Smooth muscle cell (in vitro differentiated cells): ENCODE measurements around the gene CCL16. TPM values are rescaled to one million over a fixed set of nuclear protein-coding genes. Genes with fewer than 3 reads are reported as not detected.
A peak's percentile ranks its signal among the peaks of the same experiment; 100 is the strongest.
"Not testable (repeated sequence)": the region's sequence is repeated elsewhere in the genome, so short reads cannot be mapped to it uniquely, and the experiment has no call there.

Experiments used
- DNase-seq: peaks from one replicate; lab custom pipeline; 2025; ENCODE audit not compliant: unreplicated experiment; lab: John Stamatoyannopoulos, UW
- H2AFZ ChIP-seq: fragments of 200-600 bp; sonication (generic); 2 replicates; pipeline ENCODE4 v1.6.0; 2016; ENCODE audit warnings: antibody characterized with exemption, low read depth, mild to moderate bottlenecking
- H3F3A ChIP-seq: fragments of 200-600 bp; sonication (generic); 2 replicates; pipeline ENCODE4 v1.6.0; 2017; ENCODE audit warnings: antibody characterized with exemption, low read depth
- H3K27ac ChIP-seq: fragments of 200-600 bp; sonication (generic); 2 replicates; pipeline ENCODE4 v1.5.1; 2016; ENCODE audit warnings: low read depth, mild to moderate bottlenecking
- H3K27me3 ChIP-seq: fragments of 200-600 bp; sonication (generic); 2 replicates; pipeline ENCODE4 v1.6.1; 2016; ENCODE audit warnings: low read depth, mild to moderate bottlenecking
- H3K36me3 ChIP-seq: fragments of 200-600 bp; sonication (generic); 2 replicates; pipeline ENCODE4 v1.5.1; 2016; ENCODE audit warnings: low read depth
- H3K4me1 ChIP-seq: fragments of 200-600 bp; sonication (generic); 2 replicates; pipeline ENCODE4 v1.5.1; 2016; ENCODE audit warnings: low read depth
- H3K4me2 ChIP-seq: fragments of 200-600 bp; sonication (generic); 2 replicates; pipeline ENCODE4 v1.6.0; 2016; ENCODE audit warnings: mild to moderate bottlenecking
- H3K4me3 ChIP-seq: fragments of 200-600 bp; sonication (generic); 2 replicates; pipeline ENCODE4 v1.5.1; 2016; ENCODE audit warnings: mild to moderate bottlenecking
- H3K79me2 ChIP-seq: fragments of 200-600 bp; sonication (generic); 2 replicates; pipeline ENCODE4 v1.6.0; 2016; ENCODE audit warnings: low read depth, mild to moderate bottlenecking
- H3K9ac ChIP-seq: fragments of 200-600 bp; sonication (generic); 2 replicates; pipeline ENCODE4 v1.6.0; 2016; ENCODE audit warnings: low read depth
- H3K9me3 ChIP-seq: fragments of 200-600 bp; sonication (generic); replicated peaks from 2 replicates; pipeline ENCODE4 v1.5.1; 2016; ENCODE audit warnings: low read depth
- H4K20me1 ChIP-seq: fragments of 200-600 bp; sonication (generic); 2 replicates; pipeline ENCODE4 v1.6.0; 2016; ENCODE audit warnings: low read depth
- WGBS: methylation state at CpG from one replicate; pipeline ENCODE4 v1.1.7; 2016; ENCODE audit warnings: low lambda C conversion rate; 5-methylcytosine and 5-hydroxymethylcytosine counted together
- polyA plus RNA-seq: library from polyadenylated mRNA; unstranded; fragments of >200 nt; fragmentation: Nextera tagmentation; extraction: Ambion mirVana; gene quantifications from 2 replicates; pipeline ENCODE4 v1.2.1, GENCODE V29; 2016
- total RNA-seq: library from RNA; depleted of rRNA; stranded (reverse); fragments of >200 nt; gene quantifications from 2 replicates; pipeline ENCODE4 v1.2.3, GENCODE V29; 2014
- TF ChIP-seq, protein P1 (sequence below): fragments of 200-600 bp; sonication (generic); IDR thresholded peaks from 2 replicates; pipeline ENCODE4 v1.5.1; 2017; ENCODE audit warnings: borderline replicate concordance, mild to moderate bottlenecking, antibody characterized with exemption; ENCODE audit not compliant: insufficient read depth, poor library complexity, severe bottlenecking

Gene CCL16
- total and polyA plus RNA-seq, 2 experiments from 2014 or later: not detected

DNA sequence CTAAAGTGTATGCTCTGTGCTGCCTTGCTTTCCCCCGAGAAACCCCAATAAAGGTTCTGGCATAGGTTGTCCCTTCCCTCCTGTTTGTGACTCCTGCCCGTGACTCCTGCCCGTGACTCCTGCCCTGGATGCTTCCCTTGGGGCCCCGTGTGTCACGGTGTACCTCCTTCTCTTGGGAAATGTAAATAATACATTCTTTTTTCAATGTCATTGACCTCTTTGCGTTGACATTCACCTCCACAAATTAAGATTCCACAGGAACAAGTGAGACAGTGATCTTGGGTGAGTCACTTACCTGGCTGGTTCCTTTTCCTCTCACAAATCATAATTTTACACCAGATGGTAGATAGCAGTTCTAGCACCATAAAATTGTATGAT is 19.4 kb upstream of the CCL16 start:
- WGBS: 89% methylated on average over 6 of the region's 6 CpGs

GRCh38 chr17:35998756-35999155 is 17.5 kb upstream of the CCL16 start:
- no peak for DNase-seq
- TF ChIP-seq, protein P1, sequence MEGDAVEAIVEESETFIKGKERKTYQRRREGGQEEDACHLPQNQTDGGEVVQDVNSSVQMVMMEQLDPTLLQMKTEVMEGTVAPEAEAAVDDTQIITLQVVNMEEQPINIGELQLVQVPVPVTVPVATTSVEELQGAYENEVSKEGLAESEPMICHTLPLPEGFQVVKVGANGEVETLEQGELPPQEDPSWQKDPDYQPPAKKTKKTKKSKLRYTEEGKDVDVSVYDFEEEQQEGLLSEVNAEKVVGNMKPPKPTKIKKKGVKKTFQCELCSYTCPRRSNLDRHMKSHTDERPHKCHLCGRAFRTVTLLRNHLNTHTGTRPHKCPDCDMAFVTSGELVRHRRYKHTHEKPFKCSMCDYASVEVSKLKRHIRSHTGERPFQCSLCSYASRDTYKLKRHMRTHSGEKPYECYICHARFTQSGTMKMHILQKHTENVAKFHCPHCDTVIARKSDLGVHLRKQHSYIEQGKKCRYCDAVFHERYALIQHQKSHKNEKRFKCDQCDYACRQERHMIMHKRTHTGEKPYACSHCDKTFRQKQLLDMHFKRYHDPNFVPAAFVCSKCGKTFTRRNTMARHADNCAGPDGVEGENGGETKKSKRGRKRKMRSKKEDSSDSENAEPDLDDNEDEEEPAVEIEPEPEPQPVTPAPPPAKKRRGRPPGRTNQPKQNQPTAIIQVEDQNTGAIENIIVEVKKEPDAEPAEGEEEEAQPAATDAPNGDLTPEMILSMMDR: no peak
- no peaks in the 10 kb centered on the region for H3K4me1 ChIP-seq
- no peak overlapping the region for H2AFZ ChIP-seq
- H3K9ac ChIP-seq: no peak overlapping the region
- no peak overlapping the region for H3K4me2 ChIP-seq
- H3K79me2 ChIP-seq: no peaks in the 10 kb centered on the region
- no peaks in the 10 kb centered on the region for H3K9me3 ChIP-seq
- no peaks in the 10 kb centered on the region for H4K20me1 ChIP-seq
- H3K4me3 ChIP-seq: no peak overlapping the region
- 96% methylated on average over 1 of the region's 1 CpG for WGBS
- no peaks in the 10 kb centered on the region for H3K36me3 ChIP-seq
- peaks cover 13% of the 10 kb centered on the region for H3K27me3 ChIP-seq
- no peaks in the 10 kb centered on the region for H3F3A ChIP-seq
- no peak overlapping the region for H3K27ac ChIP-seq

More for the DNA sequence above, 19.4 kb upstream of the CCL16 start:
- H3K27ac ChIP-seq: no peak overlapping the region
- peak overlapping the region; percentile 25 for H3K4me3 ChIP-seq
- H3K4me1 ChIP-seq: no peaks in the 10 kb centered on the region
- H3K9me3 ChIP-seq: no peaks in the 10 kb centered on the region
- peaks cover 13% of the 10 kb centered on the region for H3K27me3 ChIP-seq
- no peak overlapping the region for H3K9ac ChIP-seq
- H3K36me3 ChIP-seq: no peaks in the 10 kb centered on the region
- H2AFZ ChIP-seq: no peak overlapping the region
- no peaks in the 10 kb centered on the region for H3K79me2 ChIP-seq
- DNase-seq: no peak
- H3K4me2 ChIP-seq: no peak overlapping the region
- H4K20me1 ChIP-seq: no peaks in the 10 kb centered on the region
- no peaks in the 10 kb centered on the region for H3F3A ChIP-seq
- TF ChIP-seq, protein P1: no peak

DNA sequence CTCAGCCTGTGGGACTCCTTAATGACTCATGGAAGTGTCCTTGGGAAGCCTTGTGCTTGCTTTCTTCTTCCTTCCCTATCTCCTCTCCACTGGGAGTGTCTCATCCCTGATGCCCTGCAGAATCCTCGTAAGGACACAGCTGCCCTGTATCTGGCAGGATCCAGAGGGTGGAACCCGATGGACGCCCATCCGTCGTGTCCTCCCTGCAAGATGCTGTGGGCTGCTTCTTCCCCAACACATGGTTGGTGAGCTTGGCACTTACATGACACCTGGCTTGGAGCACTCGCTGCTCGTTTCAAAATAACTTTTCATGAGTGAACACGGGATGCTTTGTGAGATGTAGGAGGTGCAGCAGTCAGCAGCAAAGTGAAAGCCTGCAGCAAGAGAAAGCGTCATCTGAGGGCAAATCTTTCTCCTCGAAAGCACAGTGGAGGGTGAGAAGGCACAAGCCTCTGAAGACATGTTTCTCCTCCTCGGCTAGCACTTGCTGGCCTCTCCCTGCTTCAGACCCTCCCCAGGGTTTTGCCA is 16.8 kb upstream of the CCL16 start:
- H3K4me1 ChIP-seq: no peaks in the 10 kb centered on the region
- no peaks in the 10 kb centered on the region for H3K36me3 ChIP-seq
- H3F3A ChIP-seq: no peaks in the 10 kb centered on the region
- no peak overlapping the region for H3K9ac ChIP-seq
- 88% methylated on average over 11 of the region's 11 CpGs for WGBS
- no peak overlapping the region for H3K4me2 ChIP-seq
- H3K27me3 ChIP-seq: peaks cover 13% of the 10 kb centered on the region
- no peaks in the 10 kb centered on the region for H3K79me2 ChIP-seq
- TF ChIP-seq, protein P1: no peak
- H3K27ac ChIP-seq: no peak overlapping the region
- H3K9me3 ChIP-seq: no peaks in the 10 kb centered on the region
- H4K20me1 ChIP-seq: no peaks in the 10 kb centered on the region
- H2AFZ ChIP-seq: no peak overlapping the region
- DNase-seq: no peak
- H3K4me3 ChIP-seq: no peak overlapping the region

DNA sequence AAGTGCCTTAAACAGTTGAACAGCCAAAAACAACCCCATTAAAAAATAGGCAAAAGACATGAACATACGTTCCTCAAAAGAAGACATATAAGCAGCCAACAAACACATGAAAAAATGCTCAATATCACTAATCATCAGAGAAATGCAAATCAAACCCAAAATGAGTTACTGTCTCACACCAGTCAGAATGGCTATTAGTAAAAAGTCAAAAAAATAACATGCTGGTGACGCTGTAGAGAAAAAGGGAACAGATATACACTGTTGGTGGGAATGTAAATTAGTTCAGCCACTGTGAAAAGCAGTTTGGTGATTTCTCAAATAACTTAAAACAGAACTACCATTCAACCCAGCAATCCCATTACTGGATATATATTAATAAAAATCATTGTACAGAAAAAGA is 14.0 kb upstream of the CCL16 start:
- not testable (repeated sequence) for H3K4me2 ChIP-seq, H2AFZ ChIP-seq, H3K36me3 ChIP-seq, H3K27ac ChIP-seq, H3K79me2 ChIP-seq, H3K9me3 ChIP-seq, H3K9ac ChIP-seq, H3F3A ChIP-seq, H3K4me3 ChIP-seq, H3K4me1 ChIP-seq, DNase-seq, H4K20me1 ChIP-seq
- 70% methylated on average over 2 of the region's 2 CpGs for WGBS
- peaks cover 13% of the 10 kb centered on the region for H3K27me3 ChIP-seq
